Measurements from ENCODE around the gene GLS.

GLS gene

DNA sequence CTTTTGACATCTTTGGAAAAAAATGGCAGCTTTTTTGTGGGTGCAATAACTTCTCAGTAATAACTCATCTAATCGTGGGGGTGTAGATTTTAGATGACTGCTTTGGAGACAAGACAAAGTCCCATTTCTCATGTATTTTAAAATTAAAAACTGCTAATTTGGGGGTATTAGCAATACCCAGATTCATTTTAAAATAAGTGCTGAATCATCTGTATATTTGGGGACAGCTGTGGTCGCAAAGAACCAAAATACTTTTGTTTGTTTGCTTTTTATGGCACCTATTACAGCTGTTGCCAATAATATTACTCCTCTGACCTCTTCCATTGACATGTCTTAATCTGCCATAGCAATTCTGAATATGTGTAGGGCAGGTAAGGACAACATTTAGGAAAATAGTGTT, 87.9 kb downstream of the GLS start:
- TF ChIP-seq, protein P1, sequence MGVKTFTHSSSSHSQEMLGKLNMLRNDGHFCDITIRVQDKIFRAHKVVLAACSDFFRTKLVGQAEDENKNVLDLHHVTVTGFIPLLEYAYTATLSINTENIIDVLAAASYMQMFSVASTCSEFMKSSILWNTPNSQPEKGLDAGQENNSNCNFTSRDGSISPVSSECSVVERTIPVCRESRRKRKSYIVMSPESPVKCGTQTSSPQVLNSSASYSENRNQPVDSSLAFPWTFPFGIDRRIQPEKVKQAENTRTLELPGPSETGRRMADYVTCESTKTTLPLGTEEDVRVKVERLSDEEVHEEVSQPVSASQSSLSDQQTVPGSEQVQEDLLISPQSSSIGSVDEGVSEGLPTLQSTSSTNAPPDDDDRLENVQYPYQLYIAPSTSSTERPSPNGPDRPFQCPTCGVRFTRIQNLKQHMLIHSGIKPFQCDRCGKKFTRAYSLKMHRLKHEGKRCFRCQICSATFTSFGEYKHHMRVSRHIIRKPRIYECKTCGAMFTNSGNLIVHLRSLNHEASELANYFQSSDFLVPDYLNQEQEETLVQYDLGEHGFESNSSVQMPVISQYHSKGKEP (tag by site-specific recombination; IDR thresholded peaks at IDR 0.05): no peak
- TF ChIP-seq, protein P2, sequence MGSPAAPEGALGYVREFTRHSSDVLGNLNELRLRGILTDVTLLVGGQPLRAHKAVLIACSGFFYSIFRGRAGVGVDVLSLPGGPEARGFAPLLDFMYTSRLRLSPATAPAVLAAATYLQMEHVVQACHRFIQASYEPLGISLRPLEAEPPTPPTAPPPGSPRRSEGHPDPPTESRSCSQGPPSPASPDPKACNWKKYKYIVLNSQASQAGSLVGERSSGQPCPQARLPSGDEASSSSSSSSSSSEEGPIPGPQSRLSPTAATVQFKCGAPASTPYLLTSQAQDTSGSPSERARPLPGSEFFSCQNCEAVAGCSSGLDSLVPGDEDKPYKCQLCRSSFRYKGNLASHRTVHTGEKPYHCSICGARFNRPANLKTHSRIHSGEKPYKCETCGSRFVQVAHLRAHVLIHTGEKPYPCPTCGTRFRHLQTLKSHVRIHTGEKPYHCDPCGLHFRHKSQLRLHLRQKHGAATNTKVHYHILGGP (tag by site-specific recombination; IDR thresholded peaks at IDR 0.05): no peak
- TF ChIP-seq ZBTB20 (tag by site-specific recombination; IDR thresholded peaks at IDR 0.05): no peak
- no peak for TF ChIP-seq ZNF501 (tag by site-specific recombination; IDR thresholded peaks at IDR 0.05)
- no peak for TF ChIP-seq KLF9 (tag by site-specific recombination; IDR thresholded peaks at IDR 0.05; ENCODE audit: low read depth)
- no peak for TF ChIP-seq ZNF510 (tag by site-specific recombination; IDR thresholded peaks at IDR 0.05; ENCODE audit: insufficient replicate concordance)
- TF ChIP-seq, protein P3, sequence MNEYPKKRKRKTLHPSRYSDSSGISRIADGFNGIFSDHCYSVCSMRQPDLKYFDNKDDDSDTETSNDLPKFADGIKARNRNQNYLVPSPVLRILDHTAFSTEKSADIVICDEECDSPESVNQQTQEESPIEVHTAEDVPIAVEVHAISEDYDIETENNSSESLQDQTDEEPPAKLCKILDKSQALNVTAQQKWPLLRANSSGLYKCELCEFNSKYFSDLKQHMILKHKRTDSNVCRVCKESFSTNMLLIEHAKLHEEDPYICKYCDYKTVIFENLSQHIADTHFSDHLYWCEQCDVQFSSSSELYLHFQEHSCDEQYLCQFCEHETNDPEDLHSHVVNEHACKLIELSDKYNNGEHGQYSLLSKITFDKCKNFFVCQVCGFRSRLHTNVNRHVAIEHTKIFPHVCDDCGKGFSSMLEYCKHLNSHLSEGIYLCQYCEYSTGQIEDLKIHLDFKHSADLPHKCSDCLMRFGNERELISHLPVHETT (tag by site-specific recombination; IDR thresholded peaks at IDR 0.05): no peak
- TF ChIP-seq ZNF610 (tag by site-specific recombination; IDR thresholded peaks at IDR 0.05; ENCODE audit: borderline replicate concordance): no peak
- TF ChIP-seq ZNF133 (tag by site-specific recombination; IDR thresholded peaks at IDR 0.05): no peak
- no peak for TF ChIP-seq ZNF221 (tag by site-specific recombination; IDR thresholded peaks at IDR 0.05; ENCODE audit: borderline replicate concordance)
- TF ChIP-seq ZFP69B (tag by site-specific recombination; IDR thresholded peaks at IDR 0.05): no peak
- TF ChIP-seq, protein P4, sequence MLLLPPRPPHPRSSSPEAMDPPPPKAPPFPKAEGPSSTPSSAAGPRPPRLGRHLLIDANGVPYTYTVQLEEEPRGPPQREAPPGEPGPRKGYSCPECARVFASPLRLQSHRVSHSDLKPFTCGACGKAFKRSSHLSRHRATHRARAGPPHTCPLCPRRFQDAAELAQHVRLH (tag by site-specific recombination; IDR thresholded peaks at IDR 0.05): no peak
- no peak for TF ChIP-seq ZBTB17 (tag by site-specific recombination; IDR thresholded peaks at IDR 0.05)
- no peak for TF ChIP-seq ZNF76 (tag by site-specific recombination; IDR thresholded peaks at IDR 0.05; ENCODE audit: borderline replicate concordance, low read depth)
- TF ChIP-seq SETDB1 (IDR thresholded peaks at IDR 0.05; ENCODE audit: insufficient read length, low read length): no peak
- TF ChIP-seq KLF7 (tag by site-specific recombination; IDR thresholded peaks at IDR 0.05; ENCODE audit: borderline replicate concordance): no peak
- no peak for TF ChIP-seq ZNF169 (tag by site-specific recombination; IDR thresholded peaks at IDR 0.05)
- TF ChIP-seq, protein P5, sequence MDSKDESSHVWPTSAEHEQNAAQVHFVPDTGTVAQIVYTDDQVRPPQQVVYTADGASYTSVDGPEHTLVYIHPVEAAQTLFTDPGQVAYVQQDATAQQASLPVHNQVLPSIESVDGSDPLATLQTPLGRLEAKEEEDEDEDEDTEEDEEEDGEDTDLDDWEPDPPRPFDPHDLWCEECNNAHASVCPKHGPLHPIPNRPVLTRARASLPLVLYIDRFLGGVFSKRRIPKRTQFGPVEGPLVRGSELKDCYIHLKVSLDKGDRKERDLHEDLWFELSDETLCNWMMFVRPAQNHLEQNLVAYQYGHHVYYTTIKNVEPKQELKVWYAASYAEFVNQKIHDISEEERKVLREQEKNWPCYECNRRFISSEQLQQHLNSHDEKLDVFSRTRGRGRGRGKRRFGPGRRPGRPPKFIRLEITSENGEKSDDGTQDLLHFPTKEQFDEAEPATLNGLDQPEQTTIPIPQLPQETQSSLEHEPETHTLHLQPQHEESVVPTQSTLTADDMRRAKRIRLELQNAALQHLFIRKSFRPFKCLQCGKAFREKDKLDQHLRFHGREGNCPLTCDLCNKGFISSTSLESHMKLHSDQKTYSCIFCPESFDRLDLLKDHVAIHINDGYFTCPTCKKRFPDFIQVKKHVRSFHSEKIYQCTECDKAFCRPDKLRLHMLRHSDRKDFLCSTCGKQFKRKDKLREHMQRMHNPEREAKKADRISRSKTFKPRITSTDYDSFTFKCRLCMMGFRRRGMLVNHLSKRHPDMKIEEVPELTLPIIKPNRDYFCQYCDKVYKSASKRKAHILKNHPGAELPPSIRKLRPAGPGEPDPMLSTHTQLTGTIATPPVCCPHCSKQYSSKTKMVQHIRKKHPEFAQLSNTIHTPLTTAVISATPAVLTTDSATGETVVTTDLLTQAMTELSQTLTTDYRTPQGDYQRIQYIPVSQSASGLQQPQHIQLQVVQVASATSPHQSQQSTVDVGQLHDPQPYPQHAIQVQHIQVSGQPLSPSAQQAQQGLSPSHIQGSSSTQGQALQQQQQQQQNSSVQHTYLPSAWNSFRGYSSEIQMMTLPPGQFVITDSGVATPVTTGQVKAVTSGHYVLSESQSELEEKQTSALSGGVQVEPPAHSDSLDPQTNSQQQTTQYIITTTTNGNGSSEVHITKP (tag by site-specific recombination; IDR thresholded peaks at IDR 0.05): no peak
- no peak for TF ChIP-seq ZNF785 (tag by site-specific recombination; IDR thresholded peaks at IDR 0.05)
- no peak for TF ChIP-seq ZNF121 (tag by site-specific recombination; IDR thresholded peaks at IDR 0.05)
- POLR2A ChIA-PET: no interaction called here
- H3K36me3 ChIP-seq (ENCODE audit: control insufficient read depth in 2 of 2, insufficient read depth in 1 of 2, low read length in 2 of 2): peaks cover 5 to 86% of the 10 kb centered on the region in 2 experiments; a peak in 2 of 3 replicates
- CTCF ChIA-PET: interaction anchor here (0.6 to 1.0 kb wide), 4 partner anchors 118 to 186 kb away, joined by 3 to 5 read pairs (median 4); no protein-coding TSS in a partner anchor
- H3K9me3 ChIP-seq (ENCODE audit: control insufficient read depth, insufficient read depth, low read depth, low read length): no peaks in the 10 kb centered on the region
- no peak overlapping the region for H3K4me3 ChIP-seq (ENCODE audit: low read depth, low read length)
- H3K27ac ChIP-seq (ENCODE audit: extremely low read depth, low read depth, low read length): no peak overlapping the region
- H3K4me1 ChIP-seq (ENCODE audit: control insufficient read depth, insufficient read depth, low read length): no peaks in the 10 kb centered on the region

All from HEK293 (cell line).